GM12801 (cell line): ENCODE measurements around the gene MST1.

Experiments
- CTCF ChIP-seq: IDR thresholded peaks from one replicate; pipeline ENCODE4 v1.5.1; 2011; ENCODE audit warnings: control low read depth; ENCODE audit not compliant: insufficient read length; ENCODE audit errors: extremely low read depth

Gene MST1

DNA sequence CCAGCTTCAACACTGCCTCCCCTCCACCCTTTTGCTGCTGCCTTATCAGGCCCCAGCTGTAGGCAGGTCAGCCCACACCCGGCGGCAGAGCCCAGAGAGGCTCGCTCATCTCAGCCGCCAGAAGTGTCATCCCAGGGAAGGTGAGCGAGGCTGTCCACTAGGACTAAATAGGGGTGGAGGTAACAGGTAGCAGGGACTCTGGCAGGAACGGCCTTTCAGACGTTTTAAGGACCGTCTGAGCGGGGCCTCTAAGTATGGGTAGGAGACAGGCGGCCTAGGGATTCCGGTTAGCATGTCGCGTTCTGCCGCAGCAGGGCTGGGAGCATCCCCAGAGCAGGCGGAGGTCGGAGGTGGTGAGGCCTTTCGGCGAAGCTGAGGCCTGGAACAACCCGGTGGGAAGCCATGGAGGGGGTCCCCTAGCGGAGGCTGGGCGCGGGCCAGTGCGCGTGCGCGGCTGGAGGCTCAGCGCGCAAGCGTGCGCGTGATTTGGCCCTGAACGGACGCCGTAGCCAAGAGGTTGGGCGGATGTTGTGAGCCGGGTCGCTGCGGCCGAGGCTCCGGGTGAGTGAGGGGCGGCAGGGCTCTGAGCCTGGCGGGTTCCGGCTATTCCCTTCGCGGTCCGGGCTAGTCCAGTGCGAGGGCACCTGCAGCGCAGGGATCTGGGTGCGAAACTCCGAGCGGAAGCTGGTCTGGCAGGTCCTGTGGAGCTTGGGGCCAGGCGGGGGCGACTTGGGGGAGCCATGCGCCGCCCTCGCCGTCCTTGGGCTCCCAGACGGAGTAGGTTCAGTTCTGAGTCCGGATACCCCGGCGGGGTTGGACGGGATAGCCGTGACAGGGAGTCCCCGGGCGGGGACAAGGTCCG, at the start of gene MST1, which contains the start of gene RNF123:
Gene MST1 (minus strand): TSS at position 429 of the 862 bp plus-strand sequence. CDS start 783 bp downstream, outside the sequence.
Gene RNF123 (plus strand): TSS at position 512 of the 862 bp plus-strand sequence. CDS start 1,609 bp downstream, outside the sequence.
- no peak for TF ChIP-seq CTCF

DNA sequence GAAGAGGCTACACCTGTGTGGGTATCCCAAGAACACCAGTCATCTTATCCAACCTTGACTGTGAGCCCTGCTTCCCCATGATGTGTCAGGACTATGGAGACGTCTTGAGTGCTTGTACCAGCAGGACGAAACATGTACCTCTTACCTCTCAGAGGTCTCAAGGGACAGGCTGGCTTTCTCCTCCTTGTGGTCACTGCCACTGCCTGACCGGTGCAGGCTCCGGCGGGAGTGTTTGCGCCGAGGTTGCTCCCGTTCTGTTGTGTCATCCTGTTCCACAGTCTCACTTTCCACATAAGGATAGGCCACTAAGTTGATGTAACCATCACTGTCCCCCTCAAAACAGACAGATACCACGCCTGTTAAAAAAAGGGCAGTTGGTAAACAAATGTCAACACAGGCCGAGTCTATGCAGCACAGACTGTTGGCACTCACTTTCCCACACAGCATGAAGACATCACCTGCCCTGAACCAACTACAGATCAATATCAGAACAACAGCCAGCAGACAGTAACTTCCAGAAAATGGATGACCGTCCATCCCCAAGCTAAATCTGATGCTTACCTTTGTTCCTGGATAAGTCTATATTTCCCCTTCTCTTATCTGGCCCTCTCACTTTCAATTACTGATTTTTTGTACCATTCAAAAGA, 48.9 kb upstream of the MST1 start:
- TF ChIP-seq CTCF: no peak

- no peak for TF ChIP-seq CTCF
Observed at GRCh38 chr3:49734752-49735151, 45.5 kb upstream of the MST1 start.

DNA sequence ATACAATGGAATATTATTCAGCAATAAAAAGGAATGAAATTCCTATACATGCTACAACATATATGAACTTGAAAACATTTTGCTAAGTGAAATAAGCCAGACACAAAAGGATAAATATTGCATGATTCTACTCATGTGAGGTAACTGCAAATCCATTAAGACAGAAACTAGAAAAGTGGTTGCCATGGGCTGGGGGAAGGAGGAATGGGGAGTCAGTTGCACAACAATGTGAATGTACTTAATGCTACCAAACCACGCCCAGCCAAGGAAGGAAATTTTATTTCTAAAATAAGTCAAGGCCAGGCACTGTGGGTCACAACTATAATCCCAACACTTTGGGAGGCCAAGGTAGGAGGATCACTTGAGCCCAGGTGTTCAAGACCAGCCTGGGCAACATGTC, 44.3 kb upstream of the MST1 start:
- no peak for TF ChIP-seq CTCF

GRCh38 chr3:49732597-49732996, 43.3 kb upstream of the MST1 start:
- TF ChIP-seq CTCF: no peak

GRCh38 chr3:49729966-49730609, 40.8 kb upstream of the MST1 start:
- no peak for TF ChIP-seq CTCF

DNA sequence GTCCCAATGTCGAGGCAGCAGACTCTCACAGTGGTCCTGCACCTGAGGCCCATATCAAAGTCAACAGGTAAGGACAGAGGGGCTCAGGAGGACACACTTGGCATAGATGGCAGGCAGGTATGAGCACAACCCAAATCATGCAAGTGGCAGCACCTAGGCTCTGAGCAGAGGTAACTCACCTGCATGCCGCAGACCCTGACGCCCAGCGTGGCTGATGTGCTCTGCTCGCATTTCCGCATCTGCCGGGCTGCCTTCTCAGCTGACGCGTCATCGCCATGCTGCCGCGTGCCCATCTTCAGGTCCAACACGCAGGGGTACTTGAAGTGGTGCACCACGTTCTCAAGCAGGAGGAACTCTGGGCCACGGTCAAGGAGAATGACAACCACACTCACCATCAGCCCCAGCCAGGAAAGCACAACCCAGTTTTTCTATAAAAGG, 38.7 kb upstream of the MST1 start:
- no peak for TF ChIP-seq CTCF
